ENCODE data around the gene DDA1. TPM values are rescaled to one million over a fixed set of nuclear protein-coding genes. Genes with fewer than 3 reads are reported as not detected.

Gene DDA1
- total and polyA plus RNA-seq, 2 of the 13 experiments (the other 11 are each of a cell fraction or from before 2014, with no cell fraction given): 24.5 to 26.0 TPM

- TF ChIP-seq KDM4B (CRISPR knock-in tag; IDR thresholded peaks at IDR 0.05) (0 out of 2 replicates have a peak, but pooled peaks have one; percentile 29), ZNF597 (CRISPR knock-in tag; IDR thresholded peaks at IDR 0.05) (no peak), ZBTB42 (CRISPR knock-in tag; IDR thresholded peaks at IDR 0.05) (no peak), ZNF747 (CRISPR knock-in tag; IDR thresholded peaks at IDR 0.05; ENCODE audit: borderline replicate concordance) (no peak), ZNF564 (CRISPR knock-in tag; IDR thresholded peaks at IDR 0.05) (no peak), SCMH1 (CRISPR knock-in tag; IDR thresholded peaks at IDR 0.05; ENCODE audit: borderline replicate concordance) (no peak), EED (CRISPR knock-in tag; IDR thresholded peaks at IDR 0.05) (no peak), ZSCAN12 (CRISPR knock-in tag; IDR thresholded peaks at IDR 0.05) (no peak), KDM3A (CRISPR knock-in tag; IDR thresholded peaks at IDR 0.05; ENCODE audit: low read depth) (peak; percentile 67; the same call in 1 of the 2 replicates), PAXIP1 (CRISPR knock-in tag; conservative IDR thresholded peaks at IDR 0.05) (peak; percentile 25; the same call in 1 of the 2 replicates), SMYD3 (CRISPR knock-in tag; IDR thresholded peaks at IDR 0.05) (no peak), FOXK2 (IDR thresholded peaks at IDR 0.05) (no peak), MTF2 (CRISPR knock-in tag; IDR thresholded peaks at IDR 0.05; ENCODE audit: borderline replicate concordance) (no peak; the same call in 1 of the 2 replicates), RBFOX2 (IDR thresholded peaks at IDR 0.05; ENCODE audit: low read depth, low read length) (peak; percentile 38; the same call in 1 of the 2 replicates), MYPOP (CRISPR knock-in tag; IDR thresholded peaks at IDR 0.05) (peak; percentile 80; the same call in 1 of the 2 replicates), MTA3 (CRISPR knock-in tag; IDR thresholded peaks at IDR 0.05) (no peak), GATAD2A (CRISPR knock-in tag; IDR thresholded peaks at IDR 0.05) (0 out of 2 replicates have a peak, but pooled peaks have one; percentile 27), EHMT2 (IDR thresholded peaks at IDR 0.05; ENCODE audit: borderline replicate concordance, low read depth, low read length) (no peak), EEA1 (CRISPR knock-in tag; IDR thresholded peaks at IDR 0.05; ENCODE audit: borderline replicate concordance) (0 out of 2 replicates have a peak, but pooled peaks have one; percentile 41), ZNF770 (CRISPR knock-in tag; IDR thresholded peaks at IDR 0.05) (peak; percentile 83), RFXANK (CRISPR knock-in tag; IDR thresholded peaks at IDR 0.05) (no peak), ARNT (IDR thresholded peaks at IDR 0.05) (no peak)
These were observed 26.8 kb upstream of the DDA1 start (continued) for GRCh38 chr19:17282488-17283125.
